KBM-7 (cell line): ENCODE data around the gene NPIPA7.
"Not testable (repeated sequence)": the region's sequence is repeated elsewhere in the genome, so short reads cannot be mapped to it uniquely, and the experiment has no call there.

Experiments
- DNase-seq: peaks from one replicate; pipeline ENCODE4 v3.0.0-alpha.2; 2015
- in situ Hi-C: fragments of 300-500 bp; cut with MboI; formaldehyde crosslinking; loops from 2 replicates; pipeline ENCODE4 v1.14.3; 2020; ENCODE audit warnings: low sequenced_read_pairs, low pct_unique_long_range_greater_than_20kb, mixed read lengths

The NPIPA7 gene

GRCh38 chr16:16378840-16379239, at the start of gene NPIPA7:
TSS of gene NPIPA7 (plus strand) at chr16:16379140. CDS start at chr16:16379245, 105 bp downstream.
- in situ Hi-C loops, DNase-seq: not testable (repeated sequence)

DNA sequence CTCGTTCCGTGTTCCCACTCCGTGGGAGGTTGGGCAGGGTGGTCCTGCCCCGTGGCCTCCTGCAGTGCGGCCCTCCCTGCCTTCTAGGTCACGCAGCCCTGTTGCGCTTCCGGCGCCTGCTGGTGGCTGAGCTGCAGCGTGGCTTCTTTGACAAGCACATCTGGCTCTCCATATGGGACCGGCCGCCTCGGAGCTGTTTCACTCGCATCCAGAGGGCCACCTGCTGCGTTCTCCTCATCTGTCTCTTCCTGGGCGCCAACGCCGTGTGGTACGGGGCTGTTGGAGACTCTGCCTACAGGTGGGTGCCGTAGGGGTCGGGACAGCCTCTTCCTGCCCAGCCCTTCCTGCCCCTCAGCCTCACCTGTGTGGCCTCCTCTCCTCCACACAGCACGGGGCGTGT, 47.5 kb upstream of the NPIPA7 start:
- DNase-seq, in situ Hi-C loops: not testable (repeated sequence)

GRCh38 chr16:16357556-16357955, 21.4 kb upstream of the NPIPA7 start:
- DNase-seq, in situ Hi-C loops: not testable (repeated sequence)

DNA sequence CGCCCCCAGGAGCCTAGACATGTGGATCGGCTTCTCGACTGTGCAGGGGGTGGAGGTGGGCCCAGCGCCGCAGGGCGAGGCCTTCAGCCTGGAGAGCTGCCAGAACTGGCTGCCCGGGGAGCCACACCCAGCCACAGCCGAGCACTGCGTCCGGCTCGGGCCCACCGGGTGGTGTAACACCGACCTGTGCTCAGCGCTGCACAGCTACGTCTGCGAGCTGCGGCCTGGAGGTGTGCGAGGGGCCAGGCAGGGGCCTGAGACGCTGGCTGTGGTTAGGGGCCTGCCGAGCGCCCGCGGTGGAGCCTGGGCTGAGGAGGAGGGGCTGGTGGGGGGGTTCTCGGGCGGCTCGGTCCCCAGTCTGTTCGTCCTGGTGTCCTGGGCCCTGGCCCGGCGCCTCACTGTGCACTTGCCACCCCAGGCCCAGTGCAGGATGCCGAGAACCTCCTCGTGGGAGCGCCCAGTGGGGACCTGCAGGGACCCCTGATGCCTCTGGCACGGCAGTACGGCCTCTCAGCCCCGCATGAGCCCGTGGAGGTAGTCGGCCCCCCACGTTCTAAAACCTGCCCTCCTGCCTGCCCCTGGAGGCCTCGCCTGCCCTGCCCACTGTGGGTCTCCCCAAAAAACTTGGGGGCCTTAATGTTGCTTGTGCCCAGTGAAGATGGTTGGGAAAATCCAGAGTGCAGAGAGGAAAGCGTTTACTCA, 20.2 kb upstream of the NPIPA7 start:
- DNase-seq, in situ Hi-C loops: not testable (repeated sequence)

GRCh38 chr16:16363595-16363994, 15.3 kb upstream of the NPIPA7 start:
- in situ Hi-C loops, DNase-seq: not testable (repeated sequence)

DNA sequence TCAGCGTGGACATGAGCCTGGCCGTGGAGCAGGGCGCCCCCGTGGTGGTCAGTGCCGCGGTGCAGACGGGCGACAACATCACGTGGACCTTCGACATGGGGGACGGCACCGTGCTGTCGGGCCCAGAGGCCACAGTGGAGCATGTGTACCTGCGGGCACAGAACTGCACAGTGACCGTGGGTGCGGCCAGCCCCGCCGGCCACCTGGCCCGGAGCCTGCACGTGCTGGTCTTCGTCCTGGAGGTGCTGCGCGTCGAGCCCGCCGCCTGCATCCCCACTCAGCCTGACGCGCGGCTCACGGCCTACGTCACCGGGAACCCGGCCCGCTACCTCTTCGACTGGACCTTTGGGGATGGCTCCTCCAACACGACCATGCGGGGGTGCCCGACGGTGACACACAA, 14.8 kb upstream of the NPIPA7 start:
- in situ Hi-C loops, DNase-seq: not testable (repeated sequence)

- in situ Hi-C loops: not testable (repeated sequence)
These were observed 14.2 kb upstream of the NPIPA7 start for GRCh38 chr16:16364701-16365100.

DNA sequence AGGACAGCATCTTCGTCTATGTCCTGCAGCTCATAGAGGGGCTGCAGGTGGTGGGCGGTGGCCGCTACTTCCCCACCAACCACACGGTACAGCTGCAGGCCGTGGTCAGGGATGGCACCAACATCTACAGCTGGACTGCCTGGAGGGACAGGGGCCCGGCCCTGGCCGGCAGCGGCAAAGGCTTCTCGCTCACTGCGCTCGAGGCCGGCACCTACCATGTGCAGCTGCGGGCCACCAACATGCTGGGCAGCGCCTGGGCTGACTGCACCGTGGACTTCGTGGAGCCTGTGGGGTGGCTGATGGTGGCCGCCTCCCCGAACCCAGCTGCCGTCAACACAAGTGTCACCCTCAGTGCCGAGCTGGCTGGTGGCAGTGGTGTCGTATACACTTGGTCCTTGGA, 13.6 kb upstream of the NPIPA7 start:
- in situ Hi-C loops, DNase-seq: not testable (repeated sequence)

More at GRCh38 chr16:16364701-16365100, 14.2 kb upstream of the NPIPA7 start:
- DNase-seq: not testable (repeated sequence)

GRCh38 chr16:16365851-16366250, 13.1 kb upstream of the NPIPA7 start:
- in situ Hi-C loops, DNase-seq: not testable (repeated sequence)

DNA sequence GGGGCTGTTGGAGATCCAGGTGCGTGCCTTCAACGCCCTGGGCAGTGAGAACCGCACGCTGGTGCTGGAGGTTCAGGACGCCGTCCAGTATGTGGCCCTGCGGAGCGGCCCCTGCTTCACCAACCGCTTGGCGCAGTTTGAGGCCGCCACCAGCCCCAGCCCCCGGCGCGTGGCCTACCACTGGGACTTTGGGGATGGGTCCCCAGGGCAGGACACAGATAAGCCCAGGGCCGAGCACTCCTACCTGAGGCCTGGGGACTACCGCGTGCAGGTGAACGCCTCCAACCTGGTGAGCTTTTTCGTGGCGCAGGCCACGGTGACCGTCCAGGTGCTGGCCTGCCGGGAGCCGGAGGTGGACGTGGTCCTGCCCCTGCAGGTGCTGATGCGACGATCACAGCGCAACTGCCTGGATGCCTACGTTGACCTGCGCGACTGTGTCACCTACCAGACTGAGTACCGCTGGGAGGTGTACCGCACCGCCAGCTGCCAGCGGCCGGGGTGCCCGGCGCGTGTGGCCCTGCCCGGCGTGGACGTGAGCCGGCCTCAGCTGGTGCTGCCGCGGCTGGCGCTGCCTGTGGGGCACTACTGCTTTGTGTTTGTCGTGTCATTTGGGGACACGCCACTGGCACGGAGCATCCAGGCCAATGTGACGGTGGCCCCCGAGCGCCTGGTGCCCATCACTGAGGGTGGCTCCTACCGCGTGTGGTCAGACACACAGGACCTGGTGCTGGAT, 12.2 kb upstream of the NPIPA7 start:
- in situ Hi-C loops, DNase-seq: not testable (repeated sequence)

GRCh38 chr16:16367285-16367628, 11.7 kb upstream of the NPIPA7 start:
- in situ Hi-C loops, DNase-seq: not testable (repeated sequence)

- in situ Hi-C loops, DNase-seq: not testable (repeated sequence)
These were observed 9.7 kb upstream of the NPIPA7 start for GRCh38 chr16:16369081-16369856.

DNA sequence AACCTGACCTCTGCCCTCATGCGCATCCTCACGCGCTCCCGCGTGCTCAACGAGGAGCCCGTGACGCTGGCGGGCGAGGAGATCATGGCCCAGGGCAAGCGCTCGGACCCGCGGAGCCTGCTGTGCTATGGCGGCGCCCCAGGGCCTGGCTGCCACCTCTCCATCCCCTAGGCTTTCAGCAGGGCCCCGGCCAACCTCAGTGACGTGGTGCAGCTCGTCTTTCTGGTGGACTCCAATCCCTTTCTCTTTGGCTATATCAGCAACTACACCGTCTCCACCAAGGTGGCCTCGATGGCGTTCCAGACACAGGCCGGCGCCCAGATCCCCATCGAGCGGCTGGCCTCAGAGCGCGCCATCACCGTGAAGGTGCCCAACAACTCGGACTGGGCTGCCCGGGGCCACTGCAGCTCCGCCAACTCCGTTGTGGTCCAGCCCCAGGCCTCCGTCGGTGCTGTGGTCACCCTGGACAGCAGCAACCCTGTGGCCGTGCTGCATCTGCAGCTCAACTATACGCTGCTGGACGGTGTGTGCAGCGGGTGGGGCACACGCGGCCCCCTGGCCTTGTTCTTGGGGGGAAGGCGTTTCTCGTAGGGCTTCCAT, 7.7 kb upstream of the NPIPA7 start:
- in situ Hi-C loops, DNase-seq: not testable (repeated sequence)

- in situ Hi-C loops, DNase-seq: not testable (repeated sequence)
These were observed 4.7 kb upstream of the NPIPA7 start for GRCh38 chr16:16374192-16374591.

- in situ Hi-C loops, DNase-seq: not testable (repeated sequence)
These were observed 20.7 kb downstream of the NPIPA7 start for GRCh38 chr16:16399685-16400084.

DNA sequence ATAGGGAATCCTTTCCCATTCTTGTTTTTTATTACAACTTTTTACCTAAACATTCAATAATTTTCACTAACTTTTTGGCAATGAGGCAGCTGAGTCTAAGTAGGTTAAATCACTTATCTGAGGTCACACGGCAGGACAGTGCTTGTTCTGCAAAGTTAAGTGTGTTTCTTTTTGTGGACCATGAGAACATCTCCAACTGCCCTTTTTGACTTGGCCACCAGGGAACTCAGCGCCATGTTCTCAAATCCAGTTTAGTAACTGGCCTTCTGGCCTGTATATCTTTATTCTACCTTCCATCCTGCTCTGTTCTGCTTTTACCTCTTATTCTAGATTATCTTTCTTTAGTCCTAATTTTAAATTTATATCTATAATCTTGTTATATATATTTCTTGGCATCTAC, 23.4 kb downstream of the NPIPA7 start:
- in situ Hi-C loops, DNase-seq: not testable (repeated sequence)

DNA sequence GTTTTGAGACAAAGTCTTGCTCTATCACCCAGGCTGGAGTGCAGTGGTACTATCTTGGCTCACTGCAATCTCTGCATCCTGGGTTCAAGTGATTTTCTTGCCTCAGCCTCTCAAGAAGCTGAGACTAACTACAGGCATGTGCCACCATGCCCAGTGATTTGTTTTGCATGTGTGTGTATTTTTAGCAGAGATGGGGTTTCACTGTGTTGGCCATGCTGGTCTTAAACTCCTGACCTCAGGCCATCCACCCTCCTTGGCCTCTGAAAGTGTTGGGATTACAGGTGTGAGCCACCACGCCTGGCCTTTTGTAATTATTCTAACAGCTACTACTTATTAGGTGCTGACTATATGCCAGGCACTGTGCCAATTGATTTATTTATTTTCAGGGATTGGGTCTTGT, 25.3 kb downstream of the NPIPA7 start:
- in situ Hi-C loops, DNase-seq: not testable (repeated sequence)

GRCh38 chr16:16405421-16405820, 26.5 kb downstream of the NPIPA7 start:
- in situ Hi-C loops, DNase-seq: not testable (repeated sequence)

- in situ Hi-C loops, DNase-seq: not testable (repeated sequence)
These were observed 29.5 kb downstream of the NPIPA7 start for GRCh38 chr16:16408430-16408829.
